ENCODE measurements around the gene MANEA.

- TF ChIP-seq CTCF (IDR thresholded peaks at IDR 0.05; ENCODE audit: low read length) (no peak), EZH2phosphoT487 (IDR thresholded peaks at IDR 0.05; ENCODE audit: low read length) (no peak), EZH2 (optimal IDR thresholded peaks at IDR 0.05; ENCODE audit: low read depth, low read length) (no peak)
Observed at GRCh38 chr6:95601133-95601532, 23.8 kb downstream of the MANEA start.
